D721Med (cell line): ENCODE data around the gene CLIP3.

ENCODE experiments used
- DNase-seq: peaks from one replicate; pipeline ENCODE4 v3.0.0; 2011; ENCODE audit warnings: low spot score; ENCODE audit not compliant: insufficient read length
- FAIRE-seq: peaks from 2 replicates; lab custom pipeline; 2011; peaks lifted over from hg19 to GRCh38; lab: Jason Lieb, UNC
- TF ChIP-seq, protein P1 (sequence below): IDR thresholded peaks from 2 replicates; pipeline ENCODE4 v1.5.1; 2012; ENCODE audit warnings: mild to moderate bottlenecking, control low read depth; ENCODE audit not compliant: insufficient read depth; ENCODE audit errors: missing control alignments

Gene CLIP3

DNA sequence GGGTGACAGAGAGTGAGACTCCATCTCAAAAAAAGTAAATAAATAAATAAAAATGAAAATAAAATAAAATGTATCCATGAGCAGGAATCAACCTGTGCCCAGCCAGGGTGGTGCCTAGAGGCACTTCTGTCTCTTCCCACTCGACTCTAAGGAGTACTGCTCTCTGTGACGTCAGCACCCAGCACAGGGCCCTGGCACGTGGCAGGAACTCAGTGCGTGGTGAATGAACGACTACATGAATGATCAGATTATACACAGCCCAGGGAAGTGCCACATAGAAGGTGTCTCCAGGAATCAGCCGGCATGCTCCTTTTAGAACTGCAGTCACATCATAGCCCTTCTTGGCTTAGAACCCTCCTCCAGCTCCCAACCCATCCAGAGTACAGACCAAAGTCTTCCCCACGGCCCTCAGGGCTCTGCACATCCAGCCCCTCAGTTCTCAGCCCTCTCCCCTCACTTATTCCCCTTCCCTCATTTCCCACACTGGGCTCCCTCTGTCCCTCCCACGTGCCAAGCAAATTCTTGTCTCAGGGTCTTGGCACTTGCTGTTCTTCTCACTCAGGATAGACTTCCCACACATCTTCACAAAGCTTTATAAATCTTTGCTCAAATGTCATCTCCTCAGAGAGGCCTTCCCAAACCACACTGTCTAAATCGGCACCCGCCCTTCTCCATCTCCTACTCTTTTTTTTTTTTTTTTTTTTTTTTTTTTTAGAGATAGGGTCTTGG is 4.2 kb downstream of the CLIP3 start:
- TF ChIP-seq, protein P1, sequence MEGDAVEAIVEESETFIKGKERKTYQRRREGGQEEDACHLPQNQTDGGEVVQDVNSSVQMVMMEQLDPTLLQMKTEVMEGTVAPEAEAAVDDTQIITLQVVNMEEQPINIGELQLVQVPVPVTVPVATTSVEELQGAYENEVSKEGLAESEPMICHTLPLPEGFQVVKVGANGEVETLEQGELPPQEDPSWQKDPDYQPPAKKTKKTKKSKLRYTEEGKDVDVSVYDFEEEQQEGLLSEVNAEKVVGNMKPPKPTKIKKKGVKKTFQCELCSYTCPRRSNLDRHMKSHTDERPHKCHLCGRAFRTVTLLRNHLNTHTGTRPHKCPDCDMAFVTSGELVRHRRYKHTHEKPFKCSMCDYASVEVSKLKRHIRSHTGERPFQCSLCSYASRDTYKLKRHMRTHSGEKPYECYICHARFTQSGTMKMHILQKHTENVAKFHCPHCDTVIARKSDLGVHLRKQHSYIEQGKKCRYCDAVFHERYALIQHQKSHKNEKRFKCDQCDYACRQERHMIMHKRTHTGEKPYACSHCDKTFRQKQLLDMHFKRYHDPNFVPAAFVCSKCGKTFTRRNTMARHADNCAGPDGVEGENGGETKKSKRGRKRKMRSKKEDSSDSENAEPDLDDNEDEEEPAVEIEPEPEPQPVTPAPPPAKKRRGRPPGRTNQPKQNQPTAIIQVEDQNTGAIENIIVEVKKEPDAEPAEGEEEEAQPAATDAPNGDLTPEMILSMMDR = no peak
- DNase-seq = peak; percentile 8
- FAIRE-seq = no peak

DNA sequence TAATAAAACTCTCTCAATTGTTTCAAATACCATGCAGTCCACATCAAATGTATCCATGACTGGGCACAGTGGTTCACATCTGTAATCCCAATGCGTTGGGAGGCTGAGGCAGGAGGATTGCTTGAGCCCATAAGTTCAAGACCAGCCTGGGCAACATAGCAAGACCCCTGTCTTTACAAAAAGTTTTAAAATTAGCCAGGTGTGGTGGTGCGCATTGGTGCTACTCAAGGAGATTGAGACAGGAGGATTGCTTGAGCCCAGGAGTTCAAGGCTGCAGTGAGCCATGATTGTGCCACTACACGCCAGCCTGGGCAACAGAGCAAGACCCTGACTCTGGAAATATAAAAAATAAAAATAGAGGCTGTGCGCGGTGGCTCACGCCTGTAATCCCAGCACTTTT is 5.0 kb downstream of the CLIP3 start:
- FAIRE-seq (no peak), DNase-seq (no peak)
- TF ChIP-seq, protein P1 = no peak

DNA sequence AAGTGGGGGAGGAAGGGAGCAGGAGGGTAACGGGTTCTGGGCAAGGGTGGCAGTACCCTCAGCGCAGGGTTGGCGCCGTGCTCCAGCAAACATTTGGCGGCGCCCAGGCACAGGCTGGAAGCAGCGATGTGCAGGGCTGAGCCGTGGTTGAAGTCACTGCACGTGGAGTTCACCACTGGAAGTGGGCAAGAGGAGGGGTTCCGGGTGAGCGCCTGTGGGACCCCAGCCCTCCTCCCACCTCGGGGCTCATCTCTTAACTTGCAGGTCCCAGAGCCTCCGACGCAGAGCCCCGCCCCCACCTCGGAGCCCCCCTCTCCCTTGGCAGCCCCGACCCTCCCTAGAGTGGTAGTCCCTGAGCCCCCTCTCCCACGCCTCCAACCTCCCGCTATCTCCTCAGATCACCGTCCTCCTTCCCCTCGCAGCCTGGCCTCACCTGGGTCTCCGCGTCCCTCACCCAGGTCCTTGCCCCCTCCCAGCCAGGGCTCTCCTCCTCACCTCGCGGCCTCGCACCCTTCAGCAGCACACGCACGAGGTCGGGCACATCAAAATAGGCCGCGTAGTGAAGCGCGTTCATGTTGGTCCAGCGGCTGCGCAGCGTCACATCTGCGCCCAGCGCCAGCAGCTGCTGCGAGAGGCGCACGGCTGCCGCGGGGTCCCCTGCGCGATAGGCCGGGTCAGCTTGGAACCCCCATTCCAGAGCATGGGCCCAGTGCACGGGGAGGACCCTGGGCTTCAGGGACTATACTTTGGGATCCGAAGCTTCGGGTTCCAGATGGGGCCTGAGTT is 6.4 kb downstream of the CLIP3 start:
- TF ChIP-seq, protein P1 = no peak
- FAIRE-seq = no peak
- no peak for DNase-seq

DNA sequence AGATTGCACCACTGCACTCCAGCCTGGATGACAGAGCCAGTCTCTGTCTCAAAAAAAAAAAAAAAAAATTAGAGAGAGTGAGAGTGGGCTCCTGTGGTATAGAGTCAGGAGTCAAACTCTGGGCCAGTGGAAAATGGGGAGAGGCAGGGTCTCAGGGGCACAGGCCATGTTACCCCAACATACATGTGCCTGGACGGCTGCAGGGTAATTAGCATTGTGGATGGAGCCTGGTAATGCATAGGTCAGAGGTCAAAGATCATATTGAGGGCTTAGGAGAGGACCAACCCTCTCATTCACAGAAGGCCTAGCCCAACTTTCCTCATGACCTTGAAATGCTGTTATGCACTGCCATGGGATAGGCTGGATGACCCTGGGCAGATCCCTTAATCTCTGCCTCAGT is 7.1 kb downstream of the CLIP3 start:
- FAIRE-seq (no peak), DNase-seq (no peak)
- TF ChIP-seq, protein P1 = no peak

DNA sequence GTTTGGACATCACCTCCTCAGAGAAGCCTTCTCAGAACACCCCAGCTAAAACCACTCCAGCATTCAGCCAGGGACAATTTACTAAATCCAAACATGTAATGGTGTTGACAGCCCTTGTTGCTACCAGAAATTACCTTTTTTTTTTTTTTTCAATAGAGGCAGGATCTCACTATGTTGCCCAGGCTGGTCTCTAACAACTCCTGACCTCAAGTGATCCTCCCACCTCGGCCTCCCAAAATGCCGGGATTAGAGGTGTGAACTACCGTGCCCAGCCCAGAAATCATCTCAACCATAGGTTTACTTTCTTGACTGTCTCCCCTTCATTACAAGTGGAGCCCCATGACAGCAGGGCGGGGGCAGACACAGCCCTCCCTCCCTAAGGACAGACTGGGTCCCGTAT is 9.2 kb downstream of the CLIP3 start:
- FAIRE-seq = no peak
- no peak for DNase-seq
- TF ChIP-seq, protein P1 = no peak

DNA sequence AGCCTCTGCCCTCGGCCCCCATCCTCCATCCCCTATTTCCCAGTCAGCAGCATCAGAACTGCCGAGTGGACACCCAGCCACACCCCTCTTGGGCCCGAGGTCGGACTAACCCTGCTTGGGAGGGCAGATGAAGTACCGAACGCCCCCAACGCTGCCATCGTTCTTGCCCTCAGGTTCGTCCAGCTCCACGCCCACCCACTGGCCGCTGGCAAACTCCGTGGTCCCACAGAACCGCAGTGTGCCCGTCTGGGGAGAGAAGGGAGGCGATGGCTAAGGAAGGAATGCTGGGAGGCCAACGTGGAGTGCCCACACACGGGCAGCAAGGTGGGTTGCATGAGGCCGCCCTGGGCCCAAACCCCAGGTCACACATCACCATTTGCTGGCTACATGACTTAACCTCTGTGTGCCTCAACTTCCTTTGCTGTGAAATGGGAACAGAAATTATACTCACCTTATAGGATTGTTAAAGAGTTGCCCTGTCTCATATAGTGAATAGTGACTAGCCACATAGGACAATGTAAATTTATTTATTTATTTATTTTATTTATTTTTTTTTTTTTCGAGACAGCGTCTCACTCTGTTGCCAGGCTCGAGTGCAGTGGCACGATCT is 13.5 kb downstream of the CLIP3 start:
- TF ChIP-seq, protein P1 = no peak
- no peak for DNase-seq
- no peak for FAIRE-seq
